Dedifferentiated amniotic fluid mesenchymal stem cell (primary cell): ENCODE data around the gene BABAM2.
"Not testable (repeated sequence)": the region's sequence is repeated elsewhere in the genome, so short reads cannot be mapped to it uniquely, and the experiment has no call there.

ENCODE experiments used
- DNase-seq: peaks from one replicate; pipeline ENCODE4 v3.0.0-alpha.2; 2016; ENCODE audit errors: extremely low spot score

Gene BABAM2

GRCh38 chr2:28074137-28074536 lies 183.6 kb downstream of the BABAM2 start:
- DNase-seq = no peak

GRCh38 chr2:28080911-28081310 lies 190.4 kb downstream of the BABAM2 start:
- peak; percentile 46 for DNase-seq

DNA sequence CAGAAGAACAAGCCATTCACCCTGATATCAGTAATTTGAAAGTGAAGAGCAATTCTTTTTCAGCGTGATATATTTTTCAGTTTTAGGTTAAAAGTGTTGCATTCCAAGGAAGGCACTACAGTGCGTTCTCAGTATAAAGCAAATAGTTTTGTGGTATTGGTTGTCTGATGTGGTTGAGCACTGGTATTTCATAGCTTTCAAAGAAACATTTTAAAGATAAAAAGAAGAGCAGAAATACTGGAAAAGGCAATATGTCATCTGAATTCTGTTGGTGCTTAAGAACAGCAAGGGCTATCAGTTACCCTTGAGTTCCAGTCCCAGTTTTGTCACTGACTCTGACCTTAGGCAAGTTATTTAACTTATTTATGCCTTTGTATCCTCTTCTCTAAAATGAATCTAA lies 191.6 kb downstream of the BABAM2 start:
- peak; percentile 54 for DNase-seq

GRCh38 chr2:28083476-28083875 lies 192.9 kb downstream of the BABAM2 start:
- no peak for DNase-seq

- no peak for DNase-seq
Observed at GRCh38 chr2:28084564-28084963, 194.0 kb downstream of the BABAM2 start.

DNA sequence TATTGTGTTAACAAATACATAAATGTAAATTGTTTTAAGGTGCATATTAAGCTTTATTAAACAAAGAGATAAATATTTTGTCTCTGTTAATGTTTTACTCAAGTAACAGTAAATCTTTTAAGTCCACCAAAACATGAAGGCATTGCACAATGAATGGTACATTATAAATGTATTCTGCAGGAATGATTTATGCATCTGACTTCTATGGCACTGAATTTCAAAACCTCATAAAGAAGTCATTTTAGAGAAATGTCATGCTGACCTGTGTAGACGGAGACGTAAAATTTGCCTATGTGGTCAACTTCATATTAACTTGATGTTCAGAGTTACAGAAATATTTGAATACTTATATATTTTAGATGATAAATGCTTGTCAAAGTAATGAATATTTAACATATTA lies 194.7 kb downstream of the BABAM2 start:
- no peak for DNase-seq

- no peak for DNase-seq
Observed at GRCh38 chr2:28086611-28087010, 196.1 kb downstream of the BABAM2 start.

DNA sequence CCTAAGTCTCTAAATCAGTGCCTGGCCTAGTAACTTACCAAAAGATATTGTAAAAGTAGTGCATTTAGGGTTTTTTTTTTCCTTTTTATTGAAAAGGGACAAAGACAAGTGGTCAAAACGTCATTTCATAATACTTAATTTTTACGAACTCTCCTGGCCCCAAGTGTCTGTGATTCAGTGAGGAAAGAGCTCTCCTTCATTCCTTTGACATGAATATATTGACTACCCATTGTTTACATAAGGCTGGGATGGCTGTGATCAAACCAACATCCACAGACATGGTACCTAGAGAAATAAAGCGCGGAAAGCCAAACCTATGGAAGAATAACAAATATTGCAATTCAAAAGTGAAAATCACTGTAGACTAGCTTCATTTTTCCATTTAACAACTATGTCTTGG lies 198.4 kb downstream of the BABAM2 start:
- DNase-seq = no peak

- DNase-seq = no peak
Observed at GRCh38 chr2:28089486-28089885, 199.0 kb downstream of the BABAM2 start.

DNA sequence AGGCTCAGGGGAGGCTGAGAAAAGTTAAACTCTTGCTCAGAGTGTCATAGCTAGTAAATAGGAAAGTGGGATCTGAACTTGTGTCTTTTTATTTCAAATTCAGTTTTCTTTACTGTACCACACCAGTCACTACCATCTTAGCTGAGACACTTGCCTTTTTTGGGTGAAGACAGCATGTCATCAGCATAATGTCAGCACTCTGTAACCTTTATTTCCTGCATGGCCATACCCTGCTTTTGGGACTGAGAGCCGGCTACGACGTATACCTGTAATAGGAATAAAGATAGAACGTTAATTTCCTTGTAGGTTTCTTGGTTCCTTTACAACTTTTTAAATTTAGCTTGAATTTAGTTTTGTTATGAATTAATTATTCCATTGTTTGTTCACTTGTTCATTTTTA lies 202.8 kb downstream of the BABAM2 start:
- DNase-seq = no peak

GRCh38 chr2:28093768-28094167 lies 203.2 kb downstream of the BABAM2 start:
- no peak for DNase-seq

DNA sequence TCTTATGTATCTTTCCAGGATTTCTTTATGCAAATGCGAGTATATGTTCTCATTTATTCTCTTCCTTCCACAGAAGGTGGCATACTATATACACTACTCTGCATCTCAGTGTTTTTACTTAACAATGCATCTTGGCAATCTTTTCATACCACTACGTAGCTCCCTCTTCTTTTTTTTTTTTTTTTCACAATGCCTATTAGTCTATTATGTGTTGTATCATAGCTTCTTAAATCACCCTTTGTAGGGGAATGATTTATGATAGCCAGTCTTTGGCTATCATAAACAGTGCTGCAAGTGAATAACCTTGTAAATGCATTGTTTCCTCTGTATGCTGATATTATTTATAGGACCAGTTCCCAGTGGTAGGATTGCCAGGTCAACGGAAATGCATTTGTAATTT lies 204.2 kb downstream of the BABAM2 start:
- DNase-seq = no peak

DNA sequence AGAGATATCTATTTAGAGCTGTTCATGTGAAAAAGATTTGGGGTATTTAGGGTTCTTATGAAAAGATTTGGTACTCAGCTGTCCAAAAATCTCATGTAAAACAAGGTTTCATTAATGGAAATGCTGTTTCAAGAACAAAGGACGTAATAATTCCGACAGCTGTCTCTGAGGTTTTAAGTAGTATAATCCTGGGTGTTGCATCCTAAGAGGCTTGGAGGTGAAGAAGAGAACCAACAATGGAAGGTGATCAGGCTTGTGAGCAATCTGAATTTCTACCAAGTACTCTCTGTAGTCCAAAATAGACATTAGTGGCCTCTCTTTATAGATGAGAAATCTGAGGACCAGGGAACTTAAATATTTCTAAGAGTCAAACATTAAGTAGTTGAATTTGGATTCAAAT lies 205.1 kb downstream of the BABAM2 start:
- DNase-seq = no peak

GRCh38 chr2:28096421-28096820 lies 205.9 kb downstream of the BABAM2 start:
- no peak for DNase-seq

DNA sequence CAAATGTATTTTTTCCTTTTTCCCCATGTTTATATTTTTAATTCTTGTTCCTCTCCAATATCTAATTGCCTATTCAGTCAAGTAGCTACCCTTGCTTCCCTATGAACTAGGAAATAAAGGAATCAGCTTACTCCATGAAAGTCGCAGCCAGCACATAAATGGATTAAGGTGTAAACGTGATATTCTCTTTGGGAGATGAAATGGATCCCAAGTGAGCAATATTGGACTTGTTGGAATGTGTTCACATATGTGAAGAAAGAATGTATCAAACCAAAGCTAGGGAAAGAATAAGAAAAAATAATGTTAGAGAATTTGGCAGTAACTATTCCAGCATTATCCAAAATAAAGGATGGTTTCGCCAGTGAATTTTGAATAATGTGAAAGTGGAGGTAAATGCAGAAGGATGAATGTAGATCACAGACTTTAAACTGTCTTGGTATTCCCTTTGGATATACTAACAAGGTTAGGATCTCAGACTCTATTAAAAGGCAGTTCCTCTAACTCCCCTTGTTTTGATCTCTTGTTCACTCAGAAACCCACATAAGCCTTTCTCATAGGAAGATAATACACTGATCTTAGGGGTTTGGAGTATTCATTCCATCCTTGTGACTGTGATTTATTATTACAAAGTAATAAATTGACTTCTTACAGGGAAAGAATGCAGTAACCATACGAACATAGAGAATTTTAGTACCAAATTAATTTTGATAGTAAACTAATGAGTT lies 208.1 kb downstream of the BABAM2 start:
- no peak for DNase-seq

DNA sequence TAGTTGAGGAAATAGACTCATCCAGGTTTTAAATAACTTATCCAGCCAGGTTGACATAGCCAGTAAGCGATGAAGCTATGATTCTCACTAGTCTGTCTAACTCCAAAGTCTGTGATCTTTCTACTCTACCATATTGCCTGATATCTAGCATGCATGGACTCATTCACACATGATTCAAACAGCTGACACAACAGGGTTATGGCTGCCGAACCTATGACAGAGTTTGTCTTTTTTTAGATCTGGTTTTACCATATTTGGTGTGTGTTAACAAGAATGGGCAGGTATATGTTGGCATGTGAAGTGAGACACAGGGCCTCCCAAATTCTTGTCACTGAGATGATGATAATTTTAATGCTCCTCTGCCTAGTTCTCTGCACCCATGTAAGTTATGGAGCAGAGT lies 210.6 kb downstream of the BABAM2 start:
- no peak for DNase-seq

DNA sequence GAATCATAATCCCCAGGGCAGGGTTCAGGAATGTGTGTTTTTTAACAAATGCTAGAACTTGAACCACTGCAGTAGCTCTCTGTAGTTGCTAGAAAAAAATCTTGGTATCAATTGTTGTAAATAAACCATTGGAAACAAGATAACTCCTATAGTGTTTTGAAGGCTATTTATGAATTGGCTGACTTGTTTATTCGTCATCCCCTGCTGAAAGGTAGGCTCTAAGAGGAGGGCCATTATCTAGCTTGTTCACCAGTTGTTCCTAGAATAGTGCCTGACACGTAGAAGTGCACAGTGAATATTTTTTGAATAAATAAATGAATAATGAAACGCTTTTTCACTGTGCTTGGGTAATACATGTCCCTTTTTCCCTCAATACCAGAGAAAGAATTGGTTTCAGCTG lies 211.4 kb downstream of the BABAM2 start:
- no peak for DNase-seq

DNA sequence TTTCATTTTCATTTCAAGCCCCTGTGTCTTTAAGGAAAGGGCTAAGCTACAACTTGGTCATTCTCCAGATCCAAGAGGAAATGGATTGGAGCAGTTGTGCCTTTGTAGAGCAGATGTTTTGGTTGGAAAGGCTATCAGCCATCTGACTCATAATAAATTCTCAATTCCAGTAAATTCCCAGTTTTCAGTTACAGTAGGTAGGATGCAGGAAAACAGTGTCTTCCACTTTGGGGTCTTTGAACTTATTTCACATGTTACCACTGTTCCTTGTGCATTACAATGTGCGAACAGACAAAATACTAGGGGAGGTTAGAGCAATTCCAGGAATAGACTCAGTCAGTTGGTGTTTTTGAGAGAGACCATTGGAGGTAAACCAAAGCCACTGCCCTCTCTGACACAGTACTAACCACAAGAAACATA lies 211.9 kb downstream of the BABAM2 start:
- no peak for DNase-seq

- no peak for DNase-seq
Observed at GRCh38 chr2:28103611-28104010, 213.1 kb downstream of the BABAM2 start.

GRCh38 chr2:28108143-28108542 lies 217.6 kb downstream of the BABAM2 start:
- DNase-seq = no peak

- not testable (repeated sequence) for DNase-seq
Observed at GRCh38 chr2:28113771-28114170, 223.2 kb downstream of the BABAM2 start.

DNA sequence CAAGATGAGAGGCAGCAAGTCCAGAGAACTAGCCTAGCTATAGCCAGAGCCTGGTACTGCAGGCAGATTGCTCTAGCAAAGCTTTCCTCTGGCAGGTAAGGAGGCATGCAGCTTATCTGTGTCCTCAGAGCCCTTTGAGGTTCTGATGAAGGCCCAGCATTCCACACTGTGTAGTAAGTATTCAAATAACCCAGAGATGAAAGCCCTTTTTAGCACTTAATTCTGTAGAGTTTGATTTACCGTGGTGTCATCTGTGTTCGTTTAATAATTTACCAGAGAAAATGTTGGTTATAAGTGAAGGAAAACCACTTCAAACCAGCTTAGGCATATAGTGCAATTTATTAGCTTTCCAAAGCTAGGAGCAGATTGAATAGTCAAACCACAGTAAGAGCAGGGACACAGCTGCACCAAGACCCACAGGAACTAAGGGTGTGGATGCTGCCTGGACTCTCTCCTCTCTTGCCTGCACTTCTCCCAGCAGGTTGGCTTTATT lies 226.6 kb downstream of the BABAM2 start:
- no peak for DNase-seq

DNA sequence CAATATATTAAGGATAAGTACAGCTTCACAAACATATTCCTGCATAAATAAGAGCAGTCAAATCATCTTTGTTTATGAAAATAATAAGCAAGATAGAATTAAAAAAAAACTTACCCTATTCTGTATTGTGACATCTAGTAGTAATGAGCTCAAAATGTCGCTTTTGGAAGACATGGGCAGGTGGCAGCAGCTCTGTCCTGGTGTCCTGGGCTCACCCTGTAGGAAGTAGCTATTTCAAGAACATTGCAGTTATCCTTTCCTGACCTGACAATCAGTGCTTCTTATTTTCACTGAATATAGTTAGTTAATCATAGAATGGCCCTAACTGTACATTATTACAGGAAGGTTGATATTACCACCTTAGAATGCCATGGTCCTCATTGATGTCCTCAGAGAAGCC lies 229.1 kb downstream of the BABAM2 start:
- no peak for DNase-seq
